Omental fat pad (tissue), 4 donors: ENCODE data around the gene SH3PXD2A. TPM values are rescaled to one million over a fixed set of nuclear protein-coding genes. Genes with fewer than 3 reads are reported as not detected.
"Not testable (repeated sequence)": the region's sequence is repeated elsewhere in the genome, so short reads cannot be mapped to it uniquely, and the experiment has no call there.

Experiments
- ATAC-seq: fragments of 150-250 bp; one replicate; pipeline ENCODE4 v1.9.1; 2016; ENCODE audit warnings: mild to moderate bottlenecking, moderate library complexity; ENCODE audit not compliant: low FRiP score
- DNase-seq: peaks from one replicate; pipeline ENCODE4 v3.0.0-alpha.2; 2019; ENCODE audit warnings: low spot score
- total RNA-seq, 4 donors: library from RNA; depleted of rRNA; stranded (reverse); fragments of >200 nt; gene quantifications; one replicate each; pipeline ENCODE4 v1.1.0, GENCODE V29; 2016
- TF ChIP-seq, protein P1 (sequence below), 3 donors: fragments of 450-650 bp; IDR thresholded peaks; one replicate each; pipeline ENCODE4 v1.5.1; 2016 to 2017; ENCODE audit warnings: antibody characterized with exemption in 3 of 3, mild to moderate bottlenecking in 3 of 3, moderate library complexity in 2 of 3

The SH3PXD2A gene
- total RNA-seq, 4 donors from 2014 or later: 21.0 to 36.3 (median 22.5) TPM

DNA sequence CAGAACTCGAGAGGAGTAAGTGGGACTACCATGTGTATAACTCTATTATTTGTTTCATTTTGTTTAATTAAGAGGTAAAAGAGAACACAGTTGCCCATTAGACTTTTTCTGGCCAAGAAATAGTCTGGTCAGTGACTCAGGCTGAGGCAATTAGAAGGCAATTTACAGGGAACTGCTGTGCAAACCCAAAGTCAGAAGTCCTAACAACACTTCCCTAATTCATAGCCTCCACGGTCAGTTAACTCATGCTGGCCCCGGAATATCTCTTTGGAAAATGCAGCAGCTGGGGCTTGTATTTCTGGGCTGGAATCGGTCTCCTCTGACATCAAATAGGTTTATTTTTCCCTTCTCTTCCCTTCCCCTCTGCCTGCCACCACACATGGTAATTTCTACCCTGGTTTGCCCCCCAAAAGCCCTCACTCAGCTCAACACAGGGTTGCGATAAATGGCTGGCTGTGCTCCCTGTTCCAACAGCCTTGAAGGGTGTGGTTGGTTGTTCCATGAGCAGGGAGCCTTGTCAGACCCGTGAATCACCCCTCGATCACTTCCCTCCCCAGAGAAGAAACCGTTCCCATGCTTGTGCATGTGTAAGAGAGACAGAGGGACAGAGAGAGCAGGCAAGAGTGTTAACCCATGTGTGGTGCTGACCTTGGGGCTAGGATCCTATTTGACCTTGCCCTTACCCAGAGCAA, 5.3 kb downstream of the SH3PXD2A start:
- TF ChIP-seq, protein P1, sequence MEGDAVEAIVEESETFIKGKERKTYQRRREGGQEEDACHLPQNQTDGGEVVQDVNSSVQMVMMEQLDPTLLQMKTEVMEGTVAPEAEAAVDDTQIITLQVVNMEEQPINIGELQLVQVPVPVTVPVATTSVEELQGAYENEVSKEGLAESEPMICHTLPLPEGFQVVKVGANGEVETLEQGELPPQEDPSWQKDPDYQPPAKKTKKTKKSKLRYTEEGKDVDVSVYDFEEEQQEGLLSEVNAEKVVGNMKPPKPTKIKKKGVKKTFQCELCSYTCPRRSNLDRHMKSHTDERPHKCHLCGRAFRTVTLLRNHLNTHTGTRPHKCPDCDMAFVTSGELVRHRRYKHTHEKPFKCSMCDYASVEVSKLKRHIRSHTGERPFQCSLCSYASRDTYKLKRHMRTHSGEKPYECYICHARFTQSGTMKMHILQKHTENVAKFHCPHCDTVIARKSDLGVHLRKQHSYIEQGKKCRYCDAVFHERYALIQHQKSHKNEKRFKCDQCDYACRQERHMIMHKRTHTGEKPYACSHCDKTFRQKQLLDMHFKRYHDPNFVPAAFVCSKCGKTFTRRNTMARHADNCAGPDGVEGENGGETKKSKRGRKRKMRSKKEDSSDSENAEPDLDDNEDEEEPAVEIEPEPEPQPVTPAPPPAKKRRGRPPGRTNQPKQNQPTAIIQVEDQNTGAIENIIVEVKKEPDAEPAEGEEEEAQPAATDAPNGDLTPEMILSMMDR (IDR thresholded peaks at IDR 0.05): no peak
- DNase-seq (no peak), ATAC-seq (no peak)

GRCh38 chr10:103849212-103849877, 6.0 kb downstream of the SH3PXD2A start:
- TF ChIP-seq, protein P1 (IDR thresholded peaks at IDR 0.05): no peak
- ATAC-seq (no peak), DNase-seq (no peak)

DNA sequence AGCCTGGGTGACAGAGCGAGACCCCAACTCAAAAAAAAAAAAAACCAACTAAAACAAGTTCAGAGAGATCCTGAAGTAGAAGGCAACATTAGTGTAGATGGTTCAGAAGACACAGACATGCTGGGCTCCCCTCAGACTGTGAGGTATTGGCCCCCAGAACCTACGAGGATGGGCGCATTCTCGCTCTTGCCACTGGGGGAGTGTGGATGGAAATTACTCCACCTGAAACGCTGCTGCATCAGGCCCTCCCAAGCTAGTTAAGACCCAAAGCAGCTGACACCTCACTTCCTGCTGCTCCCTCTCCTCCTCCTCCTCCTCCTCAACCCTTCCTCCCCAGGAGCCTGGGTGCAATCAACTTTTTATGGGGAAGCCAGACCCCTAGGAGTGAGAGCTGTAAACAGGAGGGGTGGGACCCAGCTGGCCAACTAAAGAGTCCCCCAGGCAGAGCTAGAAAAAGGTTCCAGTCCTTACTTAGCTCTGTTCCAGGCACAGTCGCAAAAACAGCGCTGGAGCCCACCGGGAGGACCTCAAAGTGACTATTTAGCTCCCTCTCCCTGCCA, 7.4 kb downstream of the SH3PXD2A start:
- TF ChIP-seq, protein P1 (IDR thresholded peaks at IDR 0.05): no peak
- DNase-seq (no peak), ATAC-seq (no peak)

DNA sequence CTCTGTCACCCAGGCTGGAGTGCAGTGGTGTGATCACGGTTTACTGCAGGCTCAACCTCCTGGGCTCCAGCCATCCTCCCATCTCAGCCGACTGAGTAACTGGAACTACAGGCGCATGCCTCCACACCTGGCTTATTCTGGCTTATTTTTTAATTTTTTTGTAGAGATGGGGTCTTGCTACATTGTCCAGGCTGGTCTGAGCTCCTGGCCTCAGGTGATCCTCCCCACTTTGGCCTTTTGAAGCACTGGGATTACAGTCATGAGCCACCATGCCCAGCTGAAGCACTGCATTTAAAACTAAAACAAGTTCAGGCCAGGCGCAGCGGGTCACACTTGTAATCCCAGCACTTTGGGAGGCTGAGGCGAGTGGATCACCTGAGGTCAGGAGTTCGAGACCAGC, 8.0 kb downstream of the SH3PXD2A start:
- TF ChIP-seq, protein P1 (IDR thresholded peaks at IDR 0.05): no peak
- no peak for ATAC-seq
- no peak for DNase-seq

GRCh38 chr10:103845972-103846371, 9.4 kb downstream of the SH3PXD2A start:
- ATAC-seq (no peak), DNase-seq (no peak)
- TF ChIP-seq, protein P1 (IDR thresholded peaks at IDR 0.05): no peak

GRCh38 chr10:103845346-103845745, 10.0 kb downstream of the SH3PXD2A start:
- DNase-seq, ATAC-seq: not testable (repeated sequence)

DNA sequence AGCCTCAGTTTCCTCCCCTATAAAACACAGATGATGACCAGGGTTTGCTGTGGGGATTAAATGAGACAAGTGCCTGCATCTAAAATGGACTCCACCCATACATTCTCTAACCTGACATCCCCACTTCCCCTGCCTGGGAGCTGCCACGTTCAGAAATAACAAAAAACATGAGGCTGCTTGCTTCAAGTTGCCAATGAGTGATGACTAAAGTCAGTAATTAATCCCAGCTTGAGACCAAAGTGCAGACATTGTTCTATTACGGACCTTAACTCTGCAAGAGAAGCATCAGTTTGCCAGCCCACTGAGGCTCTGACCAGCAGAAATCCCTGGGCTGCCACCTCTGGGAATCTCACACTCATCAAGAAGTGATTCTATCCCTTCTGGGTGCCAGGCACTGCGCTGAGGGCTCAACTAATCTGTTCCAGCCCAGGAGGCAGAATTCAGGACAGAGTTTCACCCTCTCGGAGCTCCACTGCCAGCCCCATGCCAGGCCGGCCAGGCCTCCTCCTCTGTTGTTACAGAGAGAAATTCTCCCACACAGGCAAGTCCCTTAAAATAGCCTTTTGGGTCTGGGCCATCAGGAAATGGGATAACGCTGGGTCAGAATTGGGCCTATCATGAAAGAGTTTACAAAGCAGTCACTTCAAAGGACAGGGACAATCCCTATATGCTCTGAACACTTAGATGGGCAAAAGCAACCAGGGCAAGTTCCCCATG, 11.4 kb downstream of the SH3PXD2A start:
- TF ChIP-seq, protein P1 (IDR thresholded peaks at IDR 0.05): no peak
- no peak for ATAC-seq

More for the DNA sequence above, 11.4 kb downstream of the SH3PXD2A start:
- DNase-seq: no peak
